HepG2 (cell line): ENCODE measurements around the gene IFI35. TPM values are rescaled to one million over a fixed set of nuclear protein-coding genes. Genes with fewer than 3 reads are reported as not detected.

Experiments used
- CEBPB ChIP-seq: IDR thresholded peaks from 2 replicates; pipeline ENCODE4 v1.6.1; 2011; ENCODE audit warnings: low read depth, low read length, improper control_type of control experiment, borderline replicate concordance
- DMTF1 ChIP-seq: sonication (generic); formaldehyde crosslinking; IDR thresholded peaks from 2 replicates; pipeline ENCODE4 v1.4.0; 2020; ENCODE audit warnings: mild to moderate bottlenecking, missing genetic modification reagents
- HNF4A ChIP-seq: sonication (generic); formaldehyde crosslinking; IDR thresholded peaks from 2 replicates; pipeline ENCODE4 v1.4.0; 2020; ENCODE audit warnings: missing genetic modification reagents
- IRF9 ChIP-seq: sonication (generic); formaldehyde crosslinking; IDR thresholded peaks from 2 replicates; pipeline ENCODE4 v1.8.0; 2022; ENCODE audit warnings: missing genetic modification reagents, mild to moderate bottlenecking, borderline replicate concordance
- KLF15 ChIP-seq: sonication (generic); formaldehyde crosslinking; IDR thresholded peaks from 2 replicates; pipeline ENCODE4 v1.8.1; 2023; ENCODE audit warnings: borderline replicate concordance, mild to moderate bottlenecking, inconsistent platforms, missing genetic modification reagents, mixed read lengths
- MIER2 ChIP-seq: IDR thresholded peaks from 2 replicates; pipeline ENCODE4 v1.6.1; 2016; ENCODE audit warnings: missing biosample characterization, missing genetic modification reagents
- NFE2 ChIP-seq: sonication (generic); formaldehyde crosslinking; IDR thresholded peaks from 2 replicates; pipeline ENCODE4 v1.4.0; 2020; ENCODE audit warnings: missing genetic modification reagents
- PHF5A ChIP-seq: IDR thresholded peaks from one replicate; pipeline ENCODE4 v1.6.1; 2018; ENCODE audit warnings: low read depth, missing genetic modification reagents; ENCODE audit not compliant: unreplicated experiment
- SCMH1 ChIP-seq: sonication (generic); formaldehyde crosslinking; IDR thresholded peaks from 2 replicates; pipeline ENCODE4 v1.9.0; 2021; ENCODE audit warnings: missing genetic modification reagents, mild to moderate bottlenecking, borderline replicate concordance
- STAG1 ChIP-seq: sonication (generic); formaldehyde crosslinking; IDR thresholded peaks from 2 replicates; pipeline ENCODE4 v1.4.0; 2020; ENCODE audit warnings: missing genetic modification reagents
- TEAD3 ChIP-seq: optimal IDR thresholded peaks from 2 replicates; pipeline ENCODE3; 2016; ENCODE audit warnings: borderline replicate concordance
- ZNF318 ChIP-seq: sonication (generic); formaldehyde crosslinking; IDR thresholded peaks from 2 replicates; pipeline ENCODE4 v1.4.0; 2020; ENCODE audit warnings: mild to moderate bottlenecking, missing genetic modification reagents
- ZNF549 ChIP-seq: sonication (generic); formaldehyde crosslinking; IDR thresholded peaks from 2 replicates; pipeline ENCODE4 v1.5.0; 2020; ENCODE audit warnings: missing genetic modification reagents
- ZNF580 ChIP-seq: IDR thresholded peaks from 2 replicates; pipeline ENCODE4 v1.6.1; 2016; ENCODE audit warnings: low read depth, borderline replicate concordance
- ZNF607 ChIP-seq: sonication (generic); formaldehyde crosslinking; IDR thresholded peaks from 2 replicates; pipeline ENCODE4 v1.5.1; 2020; ENCODE audit warnings: missing genetic modification reagents, mild to moderate bottlenecking, borderline replicate concordance
- ZNF629 ChIP-seq: sonication (generic); formaldehyde crosslinking; conservative IDR thresholded peaks from 2 replicates; pipeline ENCODE4 v1.5.0; 2020; ENCODE audit warnings: missing genetic modification reagents
- ZSCAN20 ChIP-seq: sonication (generic); formaldehyde crosslinking; IDR thresholded peaks from 2 replicates; pipeline ENCODE4 v1.4.0; 2020; ENCODE audit warnings: missing genetic modification reagents, mild to moderate bottlenecking, borderline replicate concordance
- polyA plus RNA-seq, 8 experiments: library from polyadenylated mRNA; depleted of rRNA in 3 of 8; stranded (reverse) in 7 of 8; unstranded in 1 of 8; fragments of >200 nt; fragmentation: Illumina TruSeq in 4 of 8; extraction: Trizol in 4 of 8; gene quantifications; 2 replicates each; pipeline versions ENCODE4 v1.2.1 to v1.2.3, GENCODE V29; 2011 to 2016; ENCODE audit warnings: low read depth in 4 of 8, missing spikeins in 1 of 8, mixed read lengths in 1 of 8; ENCODE audit not compliant: insufficient read depth in 1 of 8
- total RNA-seq, 5 experiments: library from RNA; depleted of rRNA; stranded (reverse); fragments of >200 nt; fragmentation: Illumina TruSeq; extraction: Trizol; gene quantifications; 2 replicates each; pipeline ENCODE4 v1.2.3, GENCODE V29; 2016; ENCODE audit warnings: low read depth in 1 of 5

Gene IFI35
- total and polyA plus RNA-seq, 2 of the 13 experiments (the other 11 are each of a cell fraction or from before 2014, with no cell fraction given), result 28.9 to 38.1 TPM

GRCh38 chr17:43010667-43011308 is 4.2 kb downstream of the IFI35 start (continued):
- TF ChIP-seq ZNF318 (CRISPR knock-in tag) (no peak), DMTF1 (CRISPR knock-in tag) (no peak), HNF4A (CRISPR knock-in tag) (peak; percentile 93), PHF5A (peak; percentile 79), CEBPB (no peak), TEAD3 (CRISPR knock-in tag) (peak; percentile 81), IRF9 (CRISPR knock-in tag) (no peak), ZNF549 (CRISPR knock-in tag) (no peak), NFE2 (no peak), SCMH1 (no peak), KLF15 (CRISPR knock-in tag) (0 out of 2 replicates have a peak, but pooled peaks have one; percentile 40), STAG1 (CRISPR knock-in tag) (no peak), ZNF629 (CRISPR knock-in tag) (no peak), ZSCAN20 (CRISPR knock-in tag) (no peak), MIER2 (CRISPR knock-in tag) (peak; percentile 79), ZNF607 (CRISPR knock-in tag) (no peak), ZNF580 (no peak)
